OCI-LY1 (cell line): ENCODE measurements around the gene MPST.

Experiments used
- CTCF ChIP-seq: fragments of 200-600 bp; sonication (generic), shearing (Covaris generic); IDR thresholded peaks from 2 replicates; pipeline ENCODE4 v1.5.1; 2017; ENCODE audit warnings: mild to moderate bottlenecking, antibody characterized with exemption, low read length, moderate library complexity, mixed read lengths
- EZH2 ChIP-seq: fragments of 200-600 bp; sonication (generic), shearing (Covaris generic); IDR thresholded peaks from 2 replicates; pipeline ENCODE4 v1.8.0; 2017; ENCODE audit warnings: borderline replicate concordance, mixed run types, mild to moderate bottlenecking, antibody characterized with exemption, low read length, moderate library complexity, mixed read lengths

GRCh38 chr22:37057796-37058510 is 38.4 kb downstream of the MPST start:
- TF ChIP-seq CTCF (no peak), EZH2 (no peak)
